Natural killer cell (primary cell): Measurements from ENCODE around the gene TSR1. TPM values are rescaled to one million over a fixed set of nuclear protein-coding genes. Genes with fewer than 3 reads are reported as not detected.

Source experiments
- ATAC-seq, 3 donors: fragments of 150-1000 bp in 2 of 3; fragments of 200-7000 bp in 1 of 3; cut with Tn5 transposase; 1 replicate in 1 of 3; 2 replicates in 2 of 3; pipeline ENCODE4 v1.10.0; 2021; ENCODE audit warnings: mild to moderate bottlenecking in 2 of 3, moderate library complexity in 2 of 3
- DNase-seq, 2 donors: peaks; one replicate each; pipeline versions ENCODE4 v3.0.0 to v3.0.0-alpha.2; 2013 to 2021; ENCODE audit warnings: mixed read lengths in 1 of 2
- H3K27ac ChIP-seq: one replicate; pipeline ENCODE4 v1.5.1; 2013; ENCODE audit warnings: mild to moderate bottlenecking, low read length
- H3K27me3 ChIP-seq: one replicate; pipeline ENCODE4 v1.6.1; 2013; ENCODE audit warnings: low read length; ENCODE audit not compliant: control insufficient read depth, insufficient read depth
- H3K36me3 ChIP-seq: one replicate; pipeline ENCODE4 v1.6.1; 2013; ENCODE audit warnings: low read length; ENCODE audit not compliant: control insufficient read depth, insufficient read depth
- H3K4me1 ChIP-seq: one replicate; pipeline ENCODE4 v1.6.1; 2013; ENCODE audit warnings: low read length; ENCODE audit not compliant: control insufficient read depth, insufficient read depth
- H3K4me3 ChIP-seq: one replicate; pipeline ENCODE4 v1.5.1; 2013; ENCODE audit warnings: low read length
- H3K9me3 ChIP-seq: one replicate; pipeline ENCODE4 v1.6.1; 2013; ENCODE audit warnings: low read length; ENCODE audit not compliant: control insufficient read depth, insufficient read depth
- H3K27ac Mint-ChIP-seq, 2 donors: one replicate each; pipeline ENCODE4 v1.8.0; 2022; ENCODE audit warnings: mild to moderate bottlenecking in 2 of 2, mixed read lengths in 2 of 2, moderate library complexity in 1 of 2
- H3K27me3 Mint-ChIP-seq, 2 donors: one replicate each; pipeline ENCODE4 v1.8.0; 2022; ENCODE audit warnings: low read depth in 2 of 2, mixed read lengths in 2 of 2
- H3K36me3 Mint-ChIP-seq: one replicate; pipeline ENCODE4 v1.8.0; 2022; ENCODE audit warnings: mixed read lengths
- H3K4me1 Mint-ChIP-seq, 2 donors: one replicate each; pipeline ENCODE4 v1.8.0; 2022; ENCODE audit warnings: mixed read lengths in 2 of 2
- H3K4me3 Mint-ChIP-seq: one replicate; pipeline ENCODE4 v1.8.0; 2022; ENCODE audit warnings: mild to moderate bottlenecking, moderate library complexity, mixed read lengths
- H3K9me3 Mint-ChIP-seq, 2 donors: one replicate each; pipeline ENCODE4 v1.8.0; 2022; ENCODE audit warnings: mixed read lengths in 2 of 2
- WGBS: methylation state at CpG from one replicate; pipeline ENCODE4 v1.1.7; 2013; ENCODE audit warnings: missing lambda C conversion rate; ENCODE audit not compliant: insufficient coverage; 5-methylcytosine and 5-hydroxymethylcytosine counted together
- intact Hi-C: fragments of 100-400 bp; cut with micrococcal nuclease; formaldehyde crosslinking; loops from one replicate; pipeline ENCODE4 v1.14.2; 2022
- total RNA-seq, 4 donors: library from RNA; stranded (reverse); fragments of 120-200 nt in 1 of 4; gene quantifications; one replicate each; pipeline versions ENCODE4 v1.2.3 to v1.2.4, GENCODE V29; 2013 to 2022
- TF ChIP-seq, protein P1 (sequence below): fragments of 200-600 bp; IDR thresholded peaks from one replicate; pipeline ENCODE4 v1.8.0; 2022; ENCODE audit warnings: antibody characterized with exemption

The TSR1 gene
- total RNA-seq, 3 donors from 2014 or later (not counting 1 experiment from before 2014, with no cell fraction given) = 19.7 to 30.7 (median 29.0) TPM

GRCh38 chr17:2363851-2364762 is 27.9 kb upstream of the TSR1 start:
- TF ChIP-seq, protein P1, sequence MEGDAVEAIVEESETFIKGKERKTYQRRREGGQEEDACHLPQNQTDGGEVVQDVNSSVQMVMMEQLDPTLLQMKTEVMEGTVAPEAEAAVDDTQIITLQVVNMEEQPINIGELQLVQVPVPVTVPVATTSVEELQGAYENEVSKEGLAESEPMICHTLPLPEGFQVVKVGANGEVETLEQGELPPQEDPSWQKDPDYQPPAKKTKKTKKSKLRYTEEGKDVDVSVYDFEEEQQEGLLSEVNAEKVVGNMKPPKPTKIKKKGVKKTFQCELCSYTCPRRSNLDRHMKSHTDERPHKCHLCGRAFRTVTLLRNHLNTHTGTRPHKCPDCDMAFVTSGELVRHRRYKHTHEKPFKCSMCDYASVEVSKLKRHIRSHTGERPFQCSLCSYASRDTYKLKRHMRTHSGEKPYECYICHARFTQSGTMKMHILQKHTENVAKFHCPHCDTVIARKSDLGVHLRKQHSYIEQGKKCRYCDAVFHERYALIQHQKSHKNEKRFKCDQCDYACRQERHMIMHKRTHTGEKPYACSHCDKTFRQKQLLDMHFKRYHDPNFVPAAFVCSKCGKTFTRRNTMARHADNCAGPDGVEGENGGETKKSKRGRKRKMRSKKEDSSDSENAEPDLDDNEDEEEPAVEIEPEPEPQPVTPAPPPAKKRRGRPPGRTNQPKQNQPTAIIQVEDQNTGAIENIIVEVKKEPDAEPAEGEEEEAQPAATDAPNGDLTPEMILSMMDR = no peak
- no peaks in the 10 kb centered on the region for H3K9me3 ChIP-seq
- peaks cover 15% of the 10 kb centered on the region for H3K36me3 ChIP-seq
- ATAC-seq = no peak
- WGBS = 93% methylated on average over 26 of the region's 26 CpGs
- H3K4me3 ChIP-seq = no peak overlapping the region
- intact Hi-C loops = no loop called here
- no peaks in the 10 kb centered on the region for H3K4me1 Mint-ChIP-seq
- H3K27me3 ChIP-seq = no peaks in the 10 kb centered on the region
- no peaks in the 10 kb centered on the region for H3K4me1 ChIP-seq
- no peaks in the 10 kb centered on the region for H3K27me3 Mint-ChIP-seq
- H3K36me3 Mint-ChIP-seq = no peaks in the 10 kb centered on the region
- no peak overlapping the region for H3K4me3 Mint-ChIP-seq
- DNase-seq = no peak
- no peaks in the 10 kb centered on the region for H3K9me3 Mint-ChIP-seq
- H3K27ac Mint-ChIP-seq = no peak overlapping the region
- H3K27ac ChIP-seq = no peak overlapping the region

DNA sequence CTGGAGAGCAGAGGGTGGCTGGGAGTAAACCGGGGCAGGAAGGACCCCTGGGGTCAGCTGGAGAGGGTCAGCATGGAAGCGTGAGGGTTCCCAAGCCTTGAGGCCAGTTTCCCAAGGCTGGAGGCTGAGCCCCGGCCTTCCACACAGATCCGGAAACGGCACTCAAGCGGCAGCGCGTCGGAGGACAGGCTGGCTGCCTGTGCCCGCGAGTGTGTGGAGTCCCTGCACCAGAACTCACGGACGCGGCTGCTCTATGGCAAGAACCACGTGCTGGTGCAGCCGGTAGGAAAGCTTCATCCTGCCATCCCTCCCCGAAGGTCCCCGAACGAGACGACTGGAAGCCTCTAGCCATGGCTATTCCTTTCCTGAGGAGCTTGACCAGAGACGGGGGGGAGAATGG is 27.1 kb upstream of the TSR1 start:
- Histone ChIP-seq H3K9me3 (no peaks in the 10 kb centered on the region), H3K4me1 (no peaks in the 10 kb centered on the region), H3K4me3 (no peak overlapping the region), H3K36me3 (peaks cover 16% of the 10 kb centered on the region), H3K27me3 (no peaks in the 10 kb centered on the region), H3K27ac (no peak overlapping the region)
- DNase-seq (no peak), ATAC-seq (no peak)
- TF ChIP-seq, protein P1 = no peak
- Mint-ChIP-seq H3K4me3 (no peak overlapping the region), H3K36me3 (no peaks in the 10 kb centered on the region), H3K27ac (no peak overlapping the region), H3K4me1 (no peaks in the 10 kb centered on the region), H3K27me3 (no peaks in the 10 kb centered on the region), H3K9me3 (no peaks in the 10 kb centered on the region)
- 97% methylated on average over 21 of the region's 21 CpGs for WGBS
- intact Hi-C loops = no loop called here

- H3K4me3 ChIP-seq = no peak overlapping the region
- Mint-ChIP-seq H3K9me3 (no peaks in the 10 kb centered on the region), H3K27ac (no peak overlapping the region), H3K4me3 (no peak overlapping the region), H3K27me3 (no peaks in the 10 kb centered on the region), H3K4me1 (no peaks in the 10 kb centered on the region), H3K36me3 (no peaks in the 10 kb centered on the region)
- H3K4me1 ChIP-seq = no peaks in the 10 kb centered on the region
- ATAC-seq (no peak), DNase-seq (no peak)
- no peak overlapping the region for H3K27ac ChIP-seq
- TF ChIP-seq, protein P1 = no peak
- H3K9me3 ChIP-seq = no peaks in the 10 kb centered on the region
- peaks cover 16% of the 10 kb centered on the region for H3K36me3 ChIP-seq
- no peaks in the 10 kb centered on the region for H3K27me3 ChIP-seq
- 94% methylated on average over 14 of the region's 14 CpGs for WGBS
- intact Hi-C loops = no loop called here
Observed at GRCh38 chr17:2362881-2363280, 26.6 kb upstream of the TSR1 start.
